CD4-positive, alpha-beta T cell (primary cell): Measurements from ENCODE around the gene KRTAP5-6. TPM values are rescaled to one million over a fixed set of nuclear protein-coding genes. Genes with fewer than 3 reads are reported as not detected.
"Not testable (repeated sequence)": the region's sequence is repeated elsewhere in the genome, so short reads cannot be mapped to it uniquely, and the experiment has no call there.

Experiments
- ATAC-seq: fragments of 200-7000 bp; cut with Tn5 transposase; one replicate; pipeline ENCODE4 v1.10.0; 2022; ENCODE audit warnings: mild to moderate bottlenecking; ENCODE audit not compliant: poor library complexity
- CTCF ChIA-PET: fragments of 350-600 bp; sonication (Branson Sonifier 250); formaldehyde crosslinking; loops from one replicate; lab custom pipeline; 2021; ENCODE audit warnings: antibody characterized with exemption, inconsistent platforms; lab: Charles Lee
- POLR2A ChIA-PET: fragments of 350-600 bp; sonication (Branson Sonifier 250); formaldehyde crosslinking; loops from one replicate; lab custom pipeline; 2021; ENCODE audit warnings: antibody characterized with exemption, inconsistent platforms; lab: Charles Lee
- DNase-seq, 14 experiments: peaks; one replicate each; pipeline ENCODE4 v3.0.0-alpha.2; 2013 to 2020; ENCODE audit warnings: mixed read lengths in 2 of 14
- H3K27ac ChIP-seq, 2 donors: one replicate each; pipeline versions ENCODE4 v1.5.1 to v1.7.0; 2013; ENCODE audit warnings: low read length in 2 of 2, low read depth in 1 of 2, mild to moderate bottlenecking in 1 of 2
- H3K27me3 ChIP-seq, 2 experiments: 1 replicate in 1 of 2; 2 replicates in 1 of 2; pipeline versions ENCODE4 v1.6.1 to v1.7.0; 2013; ENCODE audit warnings: low read length in 2 of 2, control low read depth in 1 of 2, mild to moderate bottlenecking in 1 of 2, moderate library complexity in 1 of 2; ENCODE audit not compliant: insufficient read depth in 2 of 2, control insufficient read depth in 1 of 2
- H3K36me3 ChIP-seq: one replicate; pipeline ENCODE4 v1.6.1; 2013; ENCODE audit warnings: low read length, control low read depth; ENCODE audit not compliant: insufficient read depth
- H3K4me1 ChIP-seq: one replicate; pipeline ENCODE4 v1.6.1; 2013; ENCODE audit warnings: low read length, control low read depth; ENCODE audit not compliant: insufficient read depth
- H3K4me3 ChIP-seq: one replicate; pipeline ENCODE4 v1.5.1; 2013; ENCODE audit warnings: mild to moderate bottlenecking, low read length, moderate library complexity
- H3K9me3 ChIP-seq, 2 experiments: 1 replicate in 1 of 2; 2 replicates in 1 of 2; pipeline versions ENCODE4 v1.6.1 to v1.7.0; 2013; ENCODE audit warnings: low read length in 2 of 2, mild to moderate bottlenecking in 2 of 2, control low read depth in 1 of 2, moderate library complexity in 1 of 2; ENCODE audit not compliant: control insufficient read depth in 1 of 2, insufficient read depth in 1 of 2
- H3K27ac Mint-ChIP-seq: one replicate; pipeline ENCODE4 v1.8.0; 2020; ENCODE audit warnings: mixed read lengths
- H3K27me3 Mint-ChIP-seq: one replicate; pipeline ENCODE4 v1.8.0; 2021; ENCODE audit warnings: mixed read lengths
- H3K36me3 Mint-ChIP-seq: one replicate; pipeline ENCODE4 v1.8.0; 2021; ENCODE audit warnings: low read depth, mixed read lengths
- H3K4me1 Mint-ChIP-seq: one replicate; pipeline ENCODE4 v1.8.0; 2021; ENCODE audit warnings: low read depth, mixed read lengths
- H3K4me3 Mint-ChIP-seq: one replicate; pipeline ENCODE4 v1.8.0; 2020; ENCODE audit warnings: mild to moderate bottlenecking, mixed read lengths
- H3K9me3 Mint-ChIP-seq: one replicate; pipeline ENCODE4 v1.8.0; 2020; ENCODE audit warnings: mixed read lengths
- intact Hi-C, 2 experiments: fragments of 100-400 bp; cut with DNase I in 1 of 2; cut with micrococcal nuclease in 1 of 2; formaldehyde crosslinking; loops; one replicate each; pipeline versions ENCODE4 v1.15.1 to v1.9.0; 2023 to 2025; cut with DNase I, micrococcal nuclease
- total RNA-seq, 174 experiments: library from RNA in 2 of 174; stranded (reverse) in 2 of 174; gene quantifications; one replicate each; pipeline ENCODE4 v1.2.3 and lab custom pipeline; 2021 to 2026

KRTAP5-6 gene
- total RNA-seq, 2 experiments from 2014 or later = not detected

GRCh38 chr11:1684886-1685874 is 11.8 kb upstream of the KRTAP5-6 start:
- intact Hi-C loops, H3K9me3 Mint-ChIP-seq, POLR2A ChIA-PET, CTCF ChIA-PET, H3K4me1 ChIP-seq, H3K36me3 ChIP-seq, H3K4me1 Mint-ChIP-seq, H3K36me3 Mint-ChIP-seq, H3K9me3 ChIP-seq, H3K27ac ChIP-seq, H3K4me3 Mint-ChIP-seq, DNase-seq, H3K27ac Mint-ChIP-seq, H3K4me3 ChIP-seq, H3K27me3 ChIP-seq, ATAC-seq: not testable (repeated sequence)
- peaks cover 12% of the 10 kb centered on the region for H3K27me3 Mint-ChIP-seq

- H3K4me1 ChIP-seq, H3K36me3 Mint-ChIP-seq, ATAC-seq, H3K4me3 Mint-ChIP-seq, POLR2A ChIA-PET, H3K9me3 ChIP-seq, H3K4me1 Mint-ChIP-seq, H3K27ac Mint-ChIP-seq, CTCF ChIA-PET, H3K36me3 ChIP-seq, H3K9me3 Mint-ChIP-seq, H3K4me3 ChIP-seq, DNase-seq, H3K27ac ChIP-seq: not testable (repeated sequence)
- H3K27me3 ChIP-seq = peaks cover 5 to 10% of the 10 kb centered on the region in 2 experiments
- intact Hi-C loops = loop anchor here in 1 of 2 experiments (2.0 kb wide), 1 partner anchor 27 kb away; no protein-coding TSS in a partner anchor
- H3K27me3 Mint-ChIP-seq = peaks cover 12% of the 10 kb centered on the region
Observed at GRCh38 chr11:1686220-1686619, 10.8 kb upstream of the KRTAP5-6 start.

GRCh38 chr11:1688336-1688947 is 8.6 kb upstream of the KRTAP5-6 start:
- intact Hi-C loops, H3K27ac Mint-ChIP-seq, H3K9me3 ChIP-seq, ATAC-seq, DNase-seq, CTCF ChIA-PET, H3K9me3 Mint-ChIP-seq, H3K36me3 ChIP-seq, H3K4me3 ChIP-seq, H3K36me3 Mint-ChIP-seq, H3K27ac ChIP-seq, H3K4me1 Mint-ChIP-seq, H3K4me1 ChIP-seq, H3K4me3 Mint-ChIP-seq, POLR2A ChIA-PET: not testable (repeated sequence)
- H3K27me3 Mint-ChIP-seq = peaks cover 12% of the 10 kb centered on the region
- H3K27me3 ChIP-seq = peaks cover 10 to 25% of the 10 kb centered on the region in 2 experiments

- H3K27ac ChIP-seq, CTCF ChIA-PET, H3K36me3 Mint-ChIP-seq, H3K9me3 ChIP-seq, POLR2A ChIA-PET, H3K36me3 ChIP-seq, H3K27ac Mint-ChIP-seq, H3K4me3 Mint-ChIP-seq, H3K4me3 ChIP-seq, ATAC-seq, H3K4me1 Mint-ChIP-seq, H3K9me3 Mint-ChIP-seq, DNase-seq: not testable (repeated sequence)
- H3K4me1 ChIP-seq = peaks cover 15% of the 10 kb centered on the region
- intact Hi-C loops = loop anchor here in 1 of 2 experiments (5.0 kb wide), 1 partner anchor 37 kb away; no protein-coding TSS in a partner anchor
- H3K27me3 Mint-ChIP-seq = peaks cover 12% of the 10 kb centered on the region
- peaks cover 10 to 30% of the 10 kb centered on the region in 2 experiments for H3K27me3 ChIP-seq
Observed at GRCh38 chr11:1689250-1690166, 7.5 kb upstream of the KRTAP5-6 start.
